ENCODE measurements around the gene ROBO1. TPM values are rescaled to one million over a fixed set of nuclear protein-coding genes. Genes with fewer than 3 reads are reported as not detected.

ROBO1 gene
- total and polyA plus RNA-seq, 2 donors (not counting 3 experiments of a cell fraction or from before 2014, with no cell fraction given), result 5.9 to 14.2 TPM

DNA sequence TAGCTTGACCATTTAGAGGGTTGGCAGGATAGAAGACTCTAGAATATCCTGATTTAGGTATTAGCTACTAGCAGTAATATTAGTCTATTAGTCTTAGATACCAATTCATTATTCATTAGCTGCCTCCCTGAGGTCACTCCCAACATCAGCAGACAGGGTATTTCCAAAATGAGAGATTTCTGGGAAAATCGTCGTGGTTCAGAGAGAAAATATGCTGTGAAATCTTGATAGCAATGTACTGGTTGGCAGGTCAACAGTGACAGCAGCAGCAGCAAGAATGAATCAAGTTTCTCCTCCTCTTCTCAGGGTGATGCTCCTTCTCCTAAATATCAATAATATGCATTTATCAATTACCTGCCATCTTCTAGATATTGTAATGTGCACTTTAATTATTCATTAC lies 41.3 kb upstream of the ROBO1 start:
- peaks cover 2% of the 10 kb centered on the region for H3K4me1 ChIP-seq (ENCODE audit: control insufficient read depth, extremely low read depth, insufficient read depth, low read length)
- DNase-seq (ENCODE audit: low read depth, low spot score) (no peak), FAIRE-seq (no peak)
- CTCF ChIA-PET, result no interaction called here
- dilution Hi-C loops (cut with MboI; ENCODE audit: extremely low pct_ligation_motif_present, low sequenced_read_pairs) (no loop called here), intact Hi-C loops (cut with micrococcal nuclease) (no loop called here)
- no peaks in the 10 kb centered on the region for H3K79me2 ChIP-seq (ENCODE audit: control insufficient read depth, insufficient read depth, low read length)
- no peak for TF ChIP-seq MYC (IDR thresholded peaks at IDR 0.05; ENCODE audit: low read depth, low read length)
- TF ChIP-seq GATA2 (IDR thresholded peaks at IDR 0.05; ENCODE audit: insufficient read depth, insufficient read length, low read depth, low read length), result no peak
- no peak for TF ChIP-seq JUN (IDR thresholded peaks at IDR 0.05; ENCODE audit: borderline replicate concordance, insufficient read depth, insufficient read length, low read depth)
- TF ChIP-seq FOS (IDR thresholded peaks at IDR 0.05; ENCODE audit: borderline replicate concordance, insufficient read depth, low read length), result no peak
- no peak for TF ChIP-seq POLR2AphosphoS5 (IDR thresholded peaks at IDR 0.05; ENCODE audit: insufficient read depth, low read depth, low read length)
- TF ChIP-seq MAX (IDR thresholded peaks at IDR 0.05; ENCODE audit: insufficient read depth, insufficient read length), result no peak
- TF ChIP-seq, protein P1, sequence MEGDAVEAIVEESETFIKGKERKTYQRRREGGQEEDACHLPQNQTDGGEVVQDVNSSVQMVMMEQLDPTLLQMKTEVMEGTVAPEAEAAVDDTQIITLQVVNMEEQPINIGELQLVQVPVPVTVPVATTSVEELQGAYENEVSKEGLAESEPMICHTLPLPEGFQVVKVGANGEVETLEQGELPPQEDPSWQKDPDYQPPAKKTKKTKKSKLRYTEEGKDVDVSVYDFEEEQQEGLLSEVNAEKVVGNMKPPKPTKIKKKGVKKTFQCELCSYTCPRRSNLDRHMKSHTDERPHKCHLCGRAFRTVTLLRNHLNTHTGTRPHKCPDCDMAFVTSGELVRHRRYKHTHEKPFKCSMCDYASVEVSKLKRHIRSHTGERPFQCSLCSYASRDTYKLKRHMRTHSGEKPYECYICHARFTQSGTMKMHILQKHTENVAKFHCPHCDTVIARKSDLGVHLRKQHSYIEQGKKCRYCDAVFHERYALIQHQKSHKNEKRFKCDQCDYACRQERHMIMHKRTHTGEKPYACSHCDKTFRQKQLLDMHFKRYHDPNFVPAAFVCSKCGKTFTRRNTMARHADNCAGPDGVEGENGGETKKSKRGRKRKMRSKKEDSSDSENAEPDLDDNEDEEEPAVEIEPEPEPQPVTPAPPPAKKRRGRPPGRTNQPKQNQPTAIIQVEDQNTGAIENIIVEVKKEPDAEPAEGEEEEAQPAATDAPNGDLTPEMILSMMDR (IDR thresholded peaks at IDR 0.05; ENCODE audit: extremely low read depth in 1 of 2, insufficient read depth in 1 of 2, low read depth in 1 of 2, low read length in 2 of 2), result no peak
- TF ChIP-seq POLR2A (IDR thresholded peaks at IDR 0.05; ENCODE audit: low read depth, low read length), result no peak
- no peak for TF ChIP-seq EZH2 (IDR thresholded peaks at IDR 0.05; ENCODE audit: borderline replicate concordance, low read depth, low read length, severe bottlenecking)
- H3K4me3 ChIP-seq (replicated peaks in 1 of 3; ENCODE audit: insufficient read depth in 1 of 3, low read depth in 1 of 3, low read length in 3 of 3), result no peak overlapping the region
- no peak overlapping the region for H3K9ac ChIP-seq (replicated peaks; ENCODE audit: extremely low read depth, insufficient read depth, low read length)
- H3K9me3 ChIP-seq (replicated peaks; ENCODE audit: control insufficient read depth, insufficient read depth, low read length), result no peaks in the 10 kb centered on the region
- POLR2A ChIA-PET, result no interaction called here
- H3K36me3 ChIP-seq (ENCODE audit: control insufficient read depth in 2 of 2, extremely low read depth in 1 of 2, insufficient read depth in 2 of 2, low read length in 2 of 2), result no peaks in the 10 kb centered on the region
- no peaks in the 10 kb centered on the region for H3K27me3 ChIP-seq (ENCODE audit: control insufficient read depth in 2 of 2, insufficient read depth in 2 of 2, low read length in 2 of 2)
- no peak overlapping the region for H3K4me2 ChIP-seq (ENCODE audit: insufficient read depth, low read length)
- no peaks in the 10 kb centered on the region for H4K20me1 ChIP-seq (replicated peaks; ENCODE audit: control insufficient read depth, extremely low read depth, insufficient read depth, low read length)
- no peak overlapping the region for H3K27ac ChIP-seq (ENCODE audit: insufficient read depth, low read depth, low read length)
- H2AFZ ChIP-seq (ENCODE audit: low read depth, low read length), result no peak overlapping the region
- H3K9me1 ChIP-seq (replicated peaks; ENCODE audit: control insufficient read depth, extremely low read depth, insufficient read depth, low read length), result no peaks in the 10 kb centered on the region
- BruUV-seq (replicated peaks), result no TSS peak

Data from endothelial cell of umbilical vein (primary cell).